Measurements from ENCODE around the gene IFNA5.
A peak's percentile ranks its signal among the peaks of the same experiment; 100 is the strongest.

Gene IFNA5

GRCh38 chr9:21305213-21305612 lies at the start of gene IFNA5:
Gene IFNA5, minus strand, starts transcription at chr9:21305313. Its CDS starts 57 bp downstream, at chr9:21305256.
- no peak for DNase-seq

GRCh38 chr9:21350787-21351186 lies 45.7 kb upstream of the IFNA5 start, which contains the start of gene IFNA6:
Gene IFNA6, minus strand, starts transcription at chr9:21350887. Its CDS starts 0 bp downstream, at chr9:21350887.
- no peak for DNase-seq

- DNase-seq, result no peak
These were observed 43.4 kb upstream of the IFNA5 start for GRCh38 chr9:21348430-21348970.

GRCh38 chr9:21340735-21341134 lies 35.6 kb upstream of the IFNA5 start:
- no peak for DNase-seq

DNA sequence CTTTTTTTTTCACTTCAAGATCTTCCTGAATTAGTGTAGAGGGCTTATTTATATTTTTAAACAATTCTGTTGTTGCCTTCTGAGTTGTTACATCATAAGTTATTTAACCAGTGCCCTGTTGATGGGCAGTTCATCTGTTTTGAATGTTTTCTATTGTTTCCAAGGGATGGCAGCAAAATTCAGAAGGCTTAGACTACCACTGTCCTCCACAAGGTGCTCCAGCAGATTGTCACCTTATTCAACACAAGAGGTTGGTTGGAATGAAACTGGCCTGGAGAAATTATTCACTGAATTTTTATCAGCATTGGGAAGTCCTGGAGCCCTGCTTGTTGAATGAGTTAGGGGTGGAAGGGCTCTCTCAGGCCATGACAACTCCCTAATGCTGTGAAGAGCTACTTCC lies 31.3 kb upstream of the IFNA5 start:
- no peak for DNase-seq

DNA sequence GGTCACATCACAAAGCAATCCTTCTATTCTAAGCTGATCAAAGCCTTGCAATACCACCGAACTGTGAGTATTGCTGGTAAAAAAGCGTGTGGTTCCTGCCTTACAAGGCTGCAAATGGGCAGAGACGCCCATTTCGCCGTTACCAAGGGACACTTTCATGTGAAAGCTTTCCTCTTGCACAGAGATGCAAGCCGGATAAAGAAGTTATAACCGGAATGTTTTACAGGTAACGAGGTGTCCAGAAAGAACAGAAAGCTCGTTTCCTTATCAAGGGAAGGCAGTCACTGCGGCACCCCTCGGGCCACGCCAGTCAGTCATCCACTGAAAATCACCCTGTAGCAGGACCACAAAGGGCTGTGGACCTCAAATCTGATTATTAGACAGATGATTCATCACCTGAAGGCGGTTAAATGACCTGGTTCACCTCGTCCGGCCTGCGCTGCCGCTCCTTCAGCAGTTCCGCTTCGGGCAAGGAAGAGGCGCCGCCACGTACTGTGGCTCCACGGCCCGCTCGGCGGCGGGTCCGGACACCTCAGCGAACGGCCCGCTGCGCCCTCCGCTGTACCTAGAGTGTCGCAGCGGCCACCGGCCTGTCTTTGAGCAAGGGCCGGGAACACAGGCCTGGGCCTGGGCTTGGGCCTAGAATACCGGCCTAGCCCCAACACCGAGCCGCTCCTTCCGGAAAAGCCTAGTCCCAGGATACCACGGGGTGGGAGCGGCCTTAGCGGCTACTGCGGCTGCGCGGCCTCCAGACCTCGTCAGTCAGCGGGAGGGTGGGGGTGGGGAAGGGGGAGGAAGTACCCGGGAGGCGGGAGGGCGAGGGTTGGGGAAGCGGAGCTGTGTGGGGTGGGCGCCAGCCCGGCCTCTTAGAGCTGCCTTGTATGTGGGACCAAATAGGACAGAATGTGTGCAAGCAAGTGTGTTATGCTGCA lies 29.9 kb upstream of the IFNA5 start, which contains the start of gene KLHL9:
Gene KLHL9 (minus strand): TSS at position 704 of the 932 bp plus-strand sequence. CDS start 545 bp downstream, at position 159.
- peak; percentile 45 to 96 (median 89) for DNase-seq

DNA sequence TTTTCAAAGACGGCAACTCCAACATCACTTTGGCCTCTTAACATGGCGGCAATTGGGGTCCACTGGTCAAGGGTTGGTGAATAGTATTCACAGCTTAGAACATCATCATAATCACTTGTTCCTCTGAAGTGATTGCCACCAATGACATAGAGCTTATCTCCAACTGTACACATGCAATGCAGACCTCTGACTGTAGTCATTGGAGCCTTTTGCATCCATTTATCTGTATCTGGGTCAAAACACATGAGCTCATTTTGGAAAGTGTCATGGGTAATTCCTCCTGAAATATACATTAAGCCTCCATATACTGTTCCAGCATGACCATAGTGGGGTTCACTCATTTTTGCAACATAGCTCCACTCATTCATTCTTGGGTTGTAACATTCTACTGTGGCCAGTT lies 28.1 kb upstream of the IFNA5 start:
- DNase-seq, result no peak

GRCh38 chr9:21331676-21332402 lies 26.7 kb upstream of the IFNA5 start:
- no peak for DNase-seq

GRCh38 chr9:21326526-21327139 lies 21.5 kb upstream of the IFNA5 start:
- no peak for DNase-seq

- no peak for DNase-seq
These were observed 18.9 kb upstream of the IFNA5 start for GRCh38 chr9:21324047-21324446.

DNA sequence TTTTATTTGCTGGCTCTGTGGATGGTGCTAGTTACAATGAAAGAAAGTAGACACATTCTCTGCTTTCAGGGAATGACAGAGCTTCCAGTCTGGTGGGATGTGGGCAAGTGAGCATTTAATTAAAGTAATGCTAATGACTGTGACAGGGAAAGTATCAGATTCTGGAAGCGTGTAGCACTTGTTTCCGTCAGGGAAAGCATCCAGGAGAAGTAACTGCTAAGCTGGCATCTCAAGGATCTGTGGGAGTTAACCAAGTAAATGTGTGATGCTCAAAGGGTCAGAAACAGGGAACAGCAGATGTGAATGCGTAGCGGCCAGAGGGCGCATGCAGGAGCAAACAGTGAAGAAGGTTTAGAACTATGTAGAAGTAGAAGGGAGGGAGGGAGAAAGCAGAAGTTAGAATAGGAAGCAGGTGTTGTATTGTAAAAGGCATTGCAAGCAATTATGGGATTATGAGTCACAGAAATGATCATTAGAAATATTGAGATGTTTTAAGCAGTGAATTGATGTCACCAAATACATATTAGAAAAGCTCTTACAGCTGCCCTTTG lies 17.9 kb upstream of the IFNA5 start:
- no peak for DNase-seq

- DNase-seq, result no peak
These were observed 15.4 kb upstream of the IFNA5 start for GRCh38 chr9:21320465-21320864.

GRCh38 chr9:21317956-21318923 lies 13.1 kb upstream of the IFNA5 start:
- peak in 14 of 51 donors; percentile 2 to 33 (median 18) for DNase-seq

GRCh38 chr9:21316860-21317259 lies 11.7 kb upstream of the IFNA5 start:
- no peak for DNase-seq

GRCh38 chr9:21316032-21316842 lies 11.1 kb upstream of the IFNA5 start:
- DNase-seq, result no peak

DNA sequence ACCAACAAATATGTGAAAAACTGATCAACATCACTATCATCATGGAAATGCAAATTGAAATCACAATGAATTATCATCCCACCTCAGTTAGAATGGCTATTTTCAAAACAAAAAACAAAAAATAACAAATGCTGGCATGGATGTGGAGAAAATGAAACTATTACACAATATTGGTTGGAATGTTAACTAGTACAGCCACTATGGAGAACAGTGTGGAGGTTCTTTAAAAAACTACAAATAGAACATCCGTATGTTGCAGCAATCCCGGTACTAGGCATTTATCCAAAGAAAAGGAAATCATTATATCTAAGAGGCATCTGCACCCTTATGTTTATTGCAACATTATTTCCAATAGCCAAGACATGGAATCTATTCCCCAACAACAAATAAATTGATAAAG lies 9.0 kb upstream of the IFNA5 start:
- no peak for DNase-seq

GRCh38 chr9:21311889-21312288 lies 6.8 kb upstream of the IFNA5 start:
- peak in 4 of 51 donors; percentile 2 to 14 (median 6) for DNase-seq

DNA sequence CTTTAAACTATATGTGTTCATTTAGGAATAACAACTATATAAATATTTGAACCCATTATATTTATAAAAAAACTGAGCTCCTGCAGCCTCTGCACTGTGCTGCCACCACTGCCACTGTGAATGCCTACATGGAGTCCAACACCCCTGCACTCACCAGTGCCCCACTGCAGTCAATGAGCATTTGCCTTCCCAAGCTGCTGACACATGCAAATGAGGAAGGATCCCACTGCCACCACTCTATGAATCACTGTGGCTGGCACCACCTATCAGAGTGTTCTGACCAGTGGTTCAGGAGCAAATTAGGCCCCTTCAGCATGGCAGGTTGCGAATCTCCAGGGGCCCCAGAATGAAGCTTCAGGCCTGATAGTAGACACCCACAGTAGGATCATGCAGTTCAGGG lies 9.1 kb downstream of the IFNA5 start:
- no peak for DNase-seq

DNA sequence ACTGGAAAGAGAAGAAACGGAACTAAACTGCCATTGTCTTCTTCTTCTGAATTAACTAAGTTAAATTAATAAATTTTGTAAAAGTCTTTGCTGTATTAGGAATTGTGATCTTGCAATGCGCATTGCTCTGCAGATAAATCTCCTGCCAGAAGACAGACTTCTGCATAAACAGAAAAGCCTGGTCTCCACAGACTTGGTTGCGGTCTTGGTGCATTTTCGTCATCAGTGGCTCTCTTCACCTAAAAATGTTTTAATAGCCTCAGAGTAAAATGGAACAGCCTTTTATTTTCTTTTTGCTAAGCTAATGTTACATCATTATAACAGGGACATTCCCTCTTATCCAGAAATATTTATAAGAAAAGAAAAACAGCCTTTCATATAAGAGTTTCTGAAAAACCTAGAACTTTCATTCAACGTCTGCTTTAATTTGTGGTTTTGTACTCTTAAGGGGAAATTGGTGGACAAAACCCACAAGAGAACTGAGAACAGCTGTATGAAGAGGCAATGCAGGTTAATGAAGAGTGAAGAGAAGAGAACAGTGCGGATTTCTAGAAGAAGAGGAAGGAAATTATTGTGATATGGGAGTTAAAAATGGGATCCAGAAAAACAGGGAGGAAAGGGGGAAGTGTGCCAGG lies 10.1 kb downstream of the IFNA5 start:
- no peak for DNase-seq
